HepG2 (cell line): ENCODE data around the gene MED25. TPM values are rescaled to one million over a fixed set of nuclear protein-coding genes. Genes with fewer than 3 reads are reported as not detected.

ENCODE experiments used
- ATF7 ChIP-seq, 2 experiments: fragments of 450-650 bp in 1 of 2; sonication (generic) in 1 of 2; formaldehyde crosslinking in 1 of 2; IDR thresholded peaks; 2 replicates each; pipeline versions ENCODE4 v1.4.0 to v1.6.1; 2016 to 2020; ENCODE audit warnings: antibody characterized with exemption in 1 of 2, mild to moderate bottlenecking in 1 of 2, missing genetic modification reagents in 1 of 2
- DPF2 ChIP-seq: sonication (generic); formaldehyde crosslinking; IDR thresholded peaks from 2 replicates; pipeline ENCODE4 v1.4.0; 2020; ENCODE audit warnings: mild to moderate bottlenecking, low read depth, missing genetic modification reagents, borderline replicate concordance
- GATA4 ChIP-seq: sonication (generic); IDR thresholded peaks from 2 replicates; pipeline ENCODE4 v1.6.1; 2016; ENCODE audit warnings: antibody characterized with exemption, low read depth, borderline replicate concordance
- MTA3 ChIP-seq: sonication (generic); formaldehyde crosslinking; IDR thresholded peaks from 2 replicates; pipeline ENCODE4 v1.4.0; 2020; ENCODE audit warnings: missing genetic modification reagents
- POGK ChIP-seq: sonication (generic); formaldehyde crosslinking; conservative IDR thresholded peaks from 2 replicates; pipeline ENCODE4 v1.8.0; 2022; ENCODE audit warnings: mild to moderate bottlenecking, moderate library complexity, missing genetic modification reagents
- SKIL ChIP-seq: sonication (generic); formaldehyde crosslinking; IDR thresholded peaks from 2 replicates; pipeline ENCODE4 v1.8.0; 2022; ENCODE audit warnings: missing genetic modification reagents, mild to moderate bottlenecking, moderate library complexity, borderline replicate concordance
- ZEB1 ChIP-seq: IDR thresholded peaks from 2 replicates; pipeline ENCODE4 v1.6.1; 2012; ENCODE audit warnings: mild to moderate bottlenecking, low read depth, inconsistent platforms; ENCODE audit not compliant: insufficient replicate concordance
- ZNF280D ChIP-seq: sonication (generic); formaldehyde crosslinking; IDR thresholded peaks from 2 replicates; pipeline ENCODE4 v1.5.1; 2020; ENCODE audit warnings: mild to moderate bottlenecking, missing genetic modification reagents
- ZNF503 ChIP-seq: sonication (generic); formaldehyde crosslinking; IDR thresholded peaks from 2 replicates; pipeline ENCODE4 v1.4.0; 2020; ENCODE audit warnings: missing genetic modification reagents
- ZNF746 ChIP-seq: sonication (generic); formaldehyde crosslinking; IDR thresholded peaks from 2 replicates; pipeline ENCODE4 v1.8.0; 2022; ENCODE audit warnings: mild to moderate bottlenecking, missing genetic modification reagents
- polyA plus RNA-seq, 8 experiments: library from polyadenylated mRNA; depleted of rRNA in 3 of 8; stranded (reverse) in 7 of 8; unstranded in 1 of 8; fragments of >200 nt; fragmentation: Illumina TruSeq in 4 of 8; extraction: Trizol in 4 of 8; gene quantifications; 2 replicates each; pipeline versions ENCODE4 v1.2.1 to v1.2.3, GENCODE V29; 2011 to 2016; ENCODE audit warnings: low read depth in 4 of 8, missing spikeins in 1 of 8, mixed read lengths in 1 of 8; ENCODE audit not compliant: insufficient read depth in 1 of 8
- total RNA-seq, 5 experiments: library from RNA; depleted of rRNA; stranded (reverse); fragments of >200 nt; fragmentation: Illumina TruSeq; extraction: Trizol; gene quantifications; 2 replicates each; pipeline ENCODE4 v1.2.3, GENCODE V29; 2016; ENCODE audit warnings: low read depth in 1 of 5

Gene MED25
- total and polyA plus RNA-seq, 2 of the 13 experiments (the other 11 are each of a cell fraction or from before 2014, with no cell fraction given), result 11.1 to 15.1 TPM

GRCh38 chr19:49877020-49877878 is 59.2 kb downstream of the MED25 start, which contains the start of the genes AKT1S1 and TBC1D17 (continued):
- no peak for TF ChIP-seq GATA4
- no peak for TF ChIP-seq MTA3 (CRISPR knock-in tag)
- no peak for TF ChIP-seq DPF2 (CRISPR knock-in tag)
- peak; percentile 85; the same call in 1 of the 2 replicates for TF ChIP-seq POGK
- peak; percentile 83 for TF ChIP-seq ATF7 (IDR thresholded peaks at IDR 0.05)
- TF ChIP-seq ATF7 (CRISPR knock-in tag; IDR thresholded peaks at IDR 0.05), result no peak
- TF ChIP-seq SKIL (CRISPR knock-in tag), result no peak
- no peak for TF ChIP-seq ZNF746 (CRISPR knock-in tag)
- TF ChIP-seq ZEB1, result no peak
- TF ChIP-seq ZNF280D (CRISPR knock-in tag), result no peak; the same call in 1 of the 2 replicates
- TF ChIP-seq ZNF503 (CRISPR knock-in tag), result no peak
